GM12873 (cell line): Measurements from ENCODE around the gene ZSWIM8.

ENCODE experiments used
- CTCF ChIP-seq: IDR thresholded peaks from 2 replicates; pipeline ENCODE4 v1.5.1; 2012; ENCODE audit warnings: low read depth, mild to moderate bottlenecking, moderate library complexity, low read length, control low read depth; ENCODE audit not compliant: insufficient read depth; ENCODE audit errors: missing control alignments

ZSWIM8 gene

DNA sequence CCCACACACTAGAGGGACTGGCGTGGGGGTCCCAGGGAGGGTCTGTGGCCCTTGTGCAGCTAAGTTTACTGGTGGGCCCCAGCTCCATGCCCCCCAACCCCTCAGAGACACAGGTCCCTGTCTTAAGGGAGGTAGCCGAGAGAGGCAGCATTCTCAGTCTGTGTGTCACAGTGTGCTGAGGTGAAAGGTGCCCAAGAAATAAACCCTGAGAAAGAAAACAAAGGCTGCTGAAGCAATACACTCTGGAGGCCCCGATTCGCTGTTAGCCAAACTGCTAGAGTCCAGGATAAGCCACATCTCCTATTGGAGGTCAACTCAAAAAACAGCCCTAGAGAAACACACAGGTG is 54.6 kb downstream of the ZSWIM8 start:
- TF ChIP-seq CTCF: no peak

DNA sequence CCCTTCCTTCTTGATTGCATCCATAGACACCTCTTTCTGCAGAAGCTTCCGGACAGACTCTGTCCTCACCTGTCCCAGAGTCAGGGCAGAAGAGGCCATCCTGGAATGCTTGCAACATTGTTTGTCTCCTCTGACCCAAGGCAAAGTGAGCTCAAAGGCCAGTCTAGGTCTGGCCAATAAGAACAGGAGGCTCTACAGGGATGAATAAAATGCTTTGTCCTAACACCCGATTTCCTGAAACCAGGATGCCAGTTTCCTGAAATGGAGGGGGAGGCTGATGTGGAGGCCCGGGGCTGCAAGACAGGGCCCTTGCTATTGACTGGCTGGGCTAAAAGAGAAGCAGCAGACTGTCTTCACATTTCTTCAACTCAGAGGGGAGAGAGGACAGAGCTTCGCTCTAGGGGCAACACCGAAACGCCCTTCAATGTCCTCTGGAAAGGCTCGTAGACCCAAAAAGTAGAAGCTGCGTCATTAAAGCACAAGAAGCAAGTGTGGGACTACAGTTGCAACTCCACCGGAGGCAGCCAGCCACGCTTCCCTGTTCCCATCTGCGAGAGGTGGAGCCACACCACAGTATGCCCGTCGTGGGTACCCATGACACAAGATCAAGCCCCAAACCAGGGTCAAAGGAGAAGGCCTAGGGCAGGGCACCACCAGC is 55.1 kb downstream of the ZSWIM8 start:
- TF ChIP-seq CTCF: no peak

- TF ChIP-seq CTCF: no peak
These were observed 55.6 kb downstream of the ZSWIM8 start for GRCh38 chr10:73841061-73841421.

DNA sequence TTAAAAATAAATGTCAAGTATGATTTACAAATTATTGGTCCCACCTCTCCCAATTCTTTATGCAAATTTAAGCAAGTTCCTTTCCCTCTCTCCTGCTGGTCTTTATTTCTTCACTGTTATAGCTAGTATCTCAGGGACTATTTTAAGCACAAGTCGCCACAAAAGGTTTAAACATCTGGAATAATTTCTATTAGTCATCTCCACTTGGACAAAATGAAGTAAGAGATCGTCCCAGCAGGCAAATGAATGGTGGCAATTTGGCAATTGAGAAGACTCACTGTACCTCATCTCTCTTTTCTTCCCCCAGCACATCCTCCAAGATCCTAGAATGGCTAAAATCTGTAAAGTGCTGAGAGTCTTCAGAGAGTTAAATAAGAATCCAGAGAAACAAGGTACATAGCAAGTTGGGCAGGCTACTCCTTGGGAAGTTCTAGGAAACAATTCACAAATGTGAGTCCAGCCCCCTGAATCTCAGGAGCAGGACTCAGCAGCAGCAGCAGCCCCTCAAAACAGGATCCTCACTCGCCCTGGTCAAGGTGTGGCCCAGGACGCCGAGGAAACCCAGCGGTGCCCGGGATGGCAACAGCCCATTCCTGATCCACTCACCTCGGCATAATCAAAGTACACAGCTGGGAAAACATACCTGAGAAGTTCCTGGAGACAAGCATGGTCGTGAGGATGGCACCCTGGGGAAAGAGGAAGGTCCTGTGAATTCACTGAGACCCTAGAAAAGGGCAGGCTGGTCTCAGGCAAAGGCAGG is 56.3 kb downstream of the ZSWIM8 start:
- TF ChIP-seq CTCF: no peak

- no peak for TF ChIP-seq CTCF
These were observed 56.9 kb downstream of the ZSWIM8 start for GRCh38 chr10:73842349-73842748.

DNA sequence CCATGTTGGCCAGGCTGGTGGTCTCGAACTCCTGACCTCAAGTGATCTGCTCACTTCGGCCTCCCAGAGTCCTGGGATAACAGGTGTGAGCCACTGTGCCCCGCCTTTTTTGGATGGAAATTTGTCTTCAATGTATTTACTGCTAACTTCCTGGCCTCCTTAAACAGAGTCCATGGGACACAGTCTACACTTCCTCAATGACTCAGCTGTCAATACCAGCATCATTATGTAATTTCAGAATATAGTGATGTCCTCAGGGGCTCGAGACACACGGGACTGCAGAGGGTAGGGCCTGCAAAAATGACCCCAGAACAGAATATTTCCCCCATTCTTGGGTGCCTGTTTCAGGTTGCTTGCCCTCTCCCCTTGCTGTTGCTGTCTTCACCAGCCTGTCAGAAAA is 57.9 kb downstream of the ZSWIM8 start:
- TF ChIP-seq CTCF: no peak

DNA sequence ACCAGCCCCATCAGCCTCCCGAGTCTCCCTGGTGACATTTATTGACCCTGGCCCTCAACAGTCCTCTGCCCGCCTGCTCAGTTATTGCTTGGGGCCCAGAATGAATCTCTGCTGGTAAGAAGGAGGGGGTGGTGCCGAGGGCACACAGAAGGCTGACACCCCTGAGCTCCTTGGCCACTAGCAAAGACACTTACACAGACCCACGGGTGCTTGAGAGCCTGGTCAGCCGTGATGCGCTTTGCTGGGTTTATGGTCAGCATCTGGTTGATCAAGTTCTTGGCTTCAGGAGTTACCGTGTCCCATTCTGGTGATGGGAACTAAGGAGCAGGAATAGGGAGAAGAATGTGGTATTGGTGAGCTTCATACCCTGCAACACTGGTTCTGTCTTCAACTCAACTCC is 61.6 kb downstream of the ZSWIM8 start:
- TF ChIP-seq CTCF: no peak
